NCI-H1105 treated with DMSO at 0.1 percent for 48 hours (cell line): ENCODE measurements around the gene ZNF428.

Experiments used
- DNase-seq: peaks from one replicate; lab custom pipeline; 2025; lab: John Stamatoyannopoulos, UW

The ZNF428 gene

GRCh38 chr19:43562226-43562697 lies 57.2 kb downstream of the ZNF428 start:
- no peak for DNase-seq

- DNase-seq = no peak
Observed at GRCh38 chr19:43561139-43561970, 58.1 kb downstream of the ZNF428 start.

- DNase-seq = no peak
Observed at GRCh38 chr19:43560687-43561086, 58.7 kb downstream of the ZNF428 start.
